Measurements from ENCODE around the gene GMFB.
A peak's percentile ranks its signal among the peaks of the same experiment; 100 is the strongest.

GMFB gene

GRCh38 chr14:54488646-54489317 lies at the start of gene GMFB:
TSS of gene GMFB (minus strand) at chr14:54488980. CDS start at chr14:54488927, 53 bp downstream.
- peak; percentile 87 for DNase-seq (ENCODE audit: low spot score)

- DNase-seq (ENCODE audit: low spot score) = no peak
These were observed 49.3 kb upstream of the GMFB start for GRCh38 chr14:54538055-54538454.

- DNase-seq (ENCODE audit: low spot score) = no peak
These were observed 48.9 kb upstream of the GMFB start for GRCh38 chr14:54537651-54538050.

GRCh38 chr14:54535646-54536045 lies 46.9 kb upstream of the GMFB start:
- no peak for DNase-seq (ENCODE audit: low spot score)

- DNase-seq (ENCODE audit: low spot score) = no peak
These were observed 46.3 kb upstream of the GMFB start for GRCh38 chr14:54535126-54535525.

- DNase-seq (ENCODE audit: low spot score) = no peak
These were observed 44.3 kb upstream of the GMFB start for GRCh38 chr14:54533100-54533499.

GRCh38 chr14:54532111-54533012 lies 43.6 kb upstream of the GMFB start:
- DNase-seq (ENCODE audit: low spot score) = no peak

- DNase-seq (ENCODE audit: low spot score) = no peak
These were observed 41.0 kb upstream of the GMFB start for GRCh38 chr14:54529811-54530210.

- DNase-seq (ENCODE audit: low spot score) = no peak
These were observed 40.2 kb upstream of the GMFB start for GRCh38 chr14:54528973-54529372.

- no peak for DNase-seq (ENCODE audit: low spot score)
These were observed 35.6 kb upstream of the GMFB start for GRCh38 chr14:54524410-54524809.

GRCh38 chr14:54516709-54517108 lies 27.9 kb upstream of the GMFB start:
- DNase-seq (ENCODE audit: low spot score) = no peak

- no peak for DNase-seq (ENCODE audit: low spot score)
These were observed 26.9 kb upstream of the GMFB start for GRCh38 chr14:54515670-54516069.

- DNase-seq (ENCODE audit: low spot score) = no peak
These were observed 23.6 kb upstream of the GMFB start for GRCh38 chr14:54512393-54512792.

- peak; percentile 94 for DNase-seq (ENCODE audit: low spot score)
These were observed 21.0 kb upstream of the GMFB start, which contains the start of gene CGRRF1 for GRCh38 chr14:54509546-54510501. TSS of gene CGRRF1 (plus strand) at chr14:54509906. CDS start at chr14:54509960, 54 bp downstream.

GRCh38 chr14:54503486-54503885 lies 14.7 kb upstream of the GMFB start:
- DNase-seq (ENCODE audit: low spot score) = no peak

- no peak for DNase-seq (ENCODE audit: low spot score)
These were observed 13.8 kb upstream of the GMFB start for GRCh38 chr14:54502602-54503001.

- no peak for DNase-seq (ENCODE audit: low spot score)
These were observed 12.7 kb upstream of the GMFB start for GRCh38 chr14:54501480-54501879.

- no peak for DNase-seq (ENCODE audit: low spot score)
These were observed 12.0 kb upstream of the GMFB start for GRCh38 chr14:54500744-54501143.

- no peak for DNase-seq (ENCODE audit: low spot score)
These were observed 9.8 kb upstream of the GMFB start for GRCh38 chr14:54498579-54498978.

- no peak for DNase-seq (ENCODE audit: low spot score)
These were observed 9.3 kb upstream of the GMFB start for GRCh38 chr14:54498095-54498531.

- DNase-seq (ENCODE audit: low spot score) = no peak
These were observed 8.4 kb upstream of the GMFB start for GRCh38 chr14:54497224-54497623.

GRCh38 chr14:54493293-54493692 lies 4.5 kb upstream of the GMFB start:
- no peak for DNase-seq (ENCODE audit: low spot score)

Measured in CD4-positive, alpha-beta T cell treated with Interleukin-6 at 100 ng/mL for 8 hours (primary cell).